ENCODE results near the gene STK33.

- no peak for TF ChIP-seq ZNF488 (tag by site-specific recombination; IDR thresholded peaks at IDR 0.05)
- TF ChIP-seq YY1 (tag by site-specific recombination; IDR thresholded peaks at IDR 0.05), result no peak
These were observed 116.9 kb downstream of the STK33 start for GRCh38 chr11:8477151-8477550.

All from HEK293 (cell line).